ENCODE data around the gene MACIR.

Gene MACIR

DNA sequence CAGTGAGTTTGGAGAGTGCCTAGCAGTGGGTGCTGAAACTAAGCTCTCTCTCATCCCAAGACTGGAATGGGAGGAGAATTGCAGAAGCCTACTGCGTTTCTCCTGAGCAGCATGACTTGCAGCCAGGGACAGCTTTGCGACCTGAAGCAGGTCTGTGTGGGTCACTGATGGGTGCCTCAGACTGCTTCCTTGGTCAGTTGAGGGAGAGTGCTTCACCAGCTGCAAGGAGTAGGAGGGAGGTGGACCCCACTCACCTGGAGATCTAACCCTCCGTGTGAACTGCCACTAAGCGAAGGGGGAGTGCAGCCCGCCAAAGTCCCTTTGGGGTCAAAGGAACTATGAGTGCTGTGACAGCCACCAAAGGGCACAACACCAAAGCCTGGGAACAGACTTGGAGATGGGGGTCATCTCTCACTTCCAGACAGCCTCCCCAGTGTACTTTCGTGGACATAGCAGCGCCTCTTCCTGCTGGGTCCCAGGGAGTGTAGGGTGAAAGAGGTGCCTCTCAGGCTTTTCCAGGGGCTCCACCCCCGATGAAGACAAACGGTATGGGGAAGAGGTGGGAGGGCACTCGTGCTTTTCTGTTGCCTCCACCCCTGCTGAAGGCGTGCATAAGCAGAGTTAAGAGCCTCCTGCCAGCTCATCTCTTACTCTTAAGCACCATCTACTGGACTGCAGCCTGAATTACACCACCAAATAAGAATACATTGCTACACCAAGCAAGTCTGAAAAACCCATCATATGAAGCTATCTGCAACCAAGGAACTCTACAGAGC lies 34.3 kb upstream of the MACIR start:
- no peaks in the 10 kb centered on the region for H3K9me3 ChIP-seq (ENCODE audit: control insufficient read depth, insufficient read depth, low read length)
- peak overlapping the region; percentile 32 for H3K4me3 ChIP-seq (ENCODE audit: low read depth, low read length)
- H3K4me1 ChIP-seq (ENCODE audit: control insufficient read depth, insufficient read depth, low read length): peaks cover 6% of the 10 kb centered on the region; the same call in 1 of the 2 replicates
- H3K27ac ChIP-seq (ENCODE audit: low read depth, low read length): no peak overlapping the region
- H3K36me3 ChIP-seq (ENCODE audit: control insufficient read depth, insufficient read depth, low read length): no peaks in the 10 kb centered on the region
- H3K9ac ChIP-seq (ENCODE audit: low read depth, low read length): no peak overlapping the region
- no peaks in the 10 kb centered on the region for H3K27me3 ChIP-seq (ENCODE audit: control insufficient read depth, insufficient read depth, low read length)

DNA sequence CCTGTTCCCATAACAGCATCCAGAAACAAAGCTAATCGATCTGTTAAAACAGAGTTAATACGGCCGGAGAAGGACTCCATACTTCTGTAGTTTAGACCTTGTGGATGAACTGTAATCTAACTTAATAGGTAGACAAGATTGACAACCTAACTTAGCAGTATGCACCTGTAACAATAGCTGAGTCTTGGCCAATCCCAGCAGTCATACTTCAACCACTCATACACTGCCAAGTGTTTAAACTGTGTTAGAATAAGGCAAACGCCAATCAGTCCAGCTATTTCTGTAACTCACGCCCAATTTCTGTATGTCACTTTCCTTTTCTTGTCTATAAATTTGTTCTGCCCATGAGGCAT lies 33.7 kb upstream of the MACIR start:
- no peaks in the 10 kb centered on the region for H3K27me3 ChIP-seq (ENCODE audit: control insufficient read depth, insufficient read depth, low read length)
- no peak overlapping the region for H3K4me3 ChIP-seq (ENCODE audit: low read depth, low read length)
- H3K9me3 ChIP-seq (ENCODE audit: control insufficient read depth, insufficient read depth, low read length): no peaks in the 10 kb centered on the region
- H3K36me3 ChIP-seq (ENCODE audit: control insufficient read depth, insufficient read depth, low read length): no peaks in the 10 kb centered on the region
- peaks cover 6% of the 10 kb centered on the region; the same call in 1 of the 2 replicates for H3K4me1 ChIP-seq (ENCODE audit: control insufficient read depth, insufficient read depth, low read length)
- no peak overlapping the region for H3K9ac ChIP-seq (ENCODE audit: low read depth, low read length)
- no peak overlapping the region for H3K27ac ChIP-seq (ENCODE audit: low read depth, low read length)

DNA sequence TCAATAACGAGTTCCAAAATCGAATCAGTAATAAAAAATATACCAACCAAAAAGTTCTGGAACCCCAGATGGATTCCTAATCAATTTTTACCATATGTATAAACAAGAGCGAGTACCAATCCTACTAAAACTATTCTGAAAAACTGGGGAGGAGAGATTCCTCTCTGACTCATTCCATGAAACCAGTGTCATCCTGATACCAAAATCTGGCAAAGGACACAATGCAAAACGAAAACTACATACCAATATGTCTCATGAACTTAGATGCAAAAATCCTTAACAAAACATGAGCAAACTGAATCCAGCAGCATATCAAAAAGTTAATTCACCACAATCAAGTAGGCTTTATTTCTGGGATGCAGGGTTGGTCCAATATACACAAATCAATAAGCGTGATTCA lies 30.5 kb upstream of the MACIR start:
- peaks cover 6% of the 10 kb centered on the region; the same call in 1 of the 2 replicates for H3K4me1 ChIP-seq (ENCODE audit: control insufficient read depth, insufficient read depth, low read length)
- H3K27ac ChIP-seq (ENCODE audit: low read depth, low read length): no peak overlapping the region
- H3K9ac ChIP-seq (ENCODE audit: low read depth, low read length): no peak overlapping the region
- H3K36me3 ChIP-seq (ENCODE audit: control insufficient read depth, insufficient read depth, low read length): no peaks in the 10 kb centered on the region
- no peaks in the 10 kb centered on the region for H3K27me3 ChIP-seq (ENCODE audit: control insufficient read depth, insufficient read depth, low read length)
- no peak overlapping the region for H3K4me3 ChIP-seq (ENCODE audit: low read depth, low read length)
- no peaks in the 10 kb centered on the region for H3K9me3 ChIP-seq (ENCODE audit: control insufficient read depth, insufficient read depth, low read length)

DNA sequence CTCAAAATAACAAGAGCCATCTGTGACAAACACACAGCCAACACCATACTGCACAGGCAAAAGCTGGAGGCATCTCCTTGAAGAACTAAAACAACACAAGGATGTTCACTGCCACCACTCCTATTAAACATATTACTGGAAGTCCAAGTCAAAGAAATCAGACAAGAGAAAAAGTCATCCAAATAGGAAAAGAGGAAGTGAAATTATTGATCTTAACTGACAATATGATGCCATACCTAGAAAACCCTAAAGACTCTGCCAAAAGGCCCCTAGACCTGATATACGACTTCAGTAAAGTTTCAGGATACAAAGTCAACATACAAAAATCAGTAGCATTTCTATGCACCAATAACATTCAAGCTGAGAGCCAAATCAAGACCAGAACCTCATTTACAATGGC lies 30.0 kb upstream of the MACIR start:
- Histone ChIP-seq H3K9me3 (ENCODE audit: control insufficient read depth, insufficient read depth, low read length) (no peaks in the 10 kb centered on the region), H3K9ac (ENCODE audit: low read depth, low read length) (no peak overlapping the region), H3K27me3 (ENCODE audit: control insufficient read depth, insufficient read depth, low read length) (no peaks in the 10 kb centered on the region), H3K27ac (ENCODE audit: low read depth, low read length) (no peak overlapping the region), H3K4me1 (ENCODE audit: control insufficient read depth, insufficient read depth, low read length) (peaks cover 6% of the 10 kb centered on the region; the same call in 1 of the 2 replicates), H3K4me3 (ENCODE audit: low read depth, low read length) (no peak overlapping the region), H3K36me3 (ENCODE audit: control insufficient read depth, insufficient read depth, low read length) (no peaks in the 10 kb centered on the region)

DNA sequence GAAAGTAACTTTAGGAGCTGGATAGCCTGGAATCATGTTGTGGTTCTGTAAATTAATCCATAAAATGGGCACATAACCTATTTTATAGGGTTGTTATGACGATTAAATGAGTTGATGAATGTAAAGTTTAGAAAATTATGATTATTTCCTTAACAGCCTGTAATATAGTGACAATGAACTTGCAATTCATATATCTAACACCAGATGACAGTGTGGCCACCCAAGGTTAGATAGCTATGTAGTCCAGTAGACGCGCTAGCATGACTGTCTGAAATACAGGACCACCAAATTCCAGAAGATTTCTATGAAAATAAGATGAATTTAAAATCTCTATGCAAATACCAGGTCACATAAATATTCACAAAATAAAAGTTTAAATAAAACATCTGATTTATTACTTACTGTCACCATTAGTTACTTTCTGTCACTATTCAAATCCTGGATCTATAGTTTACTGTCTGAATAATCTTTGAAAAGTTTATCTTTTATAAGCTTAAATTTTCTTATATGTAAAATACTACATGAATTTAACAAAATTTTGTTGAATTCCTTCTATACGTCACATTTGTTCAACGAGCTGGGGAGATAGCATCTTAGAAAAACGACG lies 26.1 kb upstream of the MACIR start:
- no peak overlapping the region for H3K27ac ChIP-seq (ENCODE audit: low read depth, low read length)
- H3K4me1 ChIP-seq (ENCODE audit: control insufficient read depth, insufficient read depth, low read length): no peaks in the 10 kb centered on the region
- no peaks in the 10 kb centered on the region for H3K36me3 ChIP-seq (ENCODE audit: control insufficient read depth, insufficient read depth, low read length)
- no peaks in the 10 kb centered on the region for H3K27me3 ChIP-seq (ENCODE audit: control insufficient read depth, insufficient read depth, low read length)
- H3K9ac ChIP-seq (ENCODE audit: low read depth, low read length): no peak overlapping the region
- no peak overlapping the region for H3K4me3 ChIP-seq (ENCODE audit: low read depth, low read length)
- H3K9me3 ChIP-seq (ENCODE audit: control insufficient read depth, insufficient read depth, low read length): no peaks in the 10 kb centered on the region

DNA sequence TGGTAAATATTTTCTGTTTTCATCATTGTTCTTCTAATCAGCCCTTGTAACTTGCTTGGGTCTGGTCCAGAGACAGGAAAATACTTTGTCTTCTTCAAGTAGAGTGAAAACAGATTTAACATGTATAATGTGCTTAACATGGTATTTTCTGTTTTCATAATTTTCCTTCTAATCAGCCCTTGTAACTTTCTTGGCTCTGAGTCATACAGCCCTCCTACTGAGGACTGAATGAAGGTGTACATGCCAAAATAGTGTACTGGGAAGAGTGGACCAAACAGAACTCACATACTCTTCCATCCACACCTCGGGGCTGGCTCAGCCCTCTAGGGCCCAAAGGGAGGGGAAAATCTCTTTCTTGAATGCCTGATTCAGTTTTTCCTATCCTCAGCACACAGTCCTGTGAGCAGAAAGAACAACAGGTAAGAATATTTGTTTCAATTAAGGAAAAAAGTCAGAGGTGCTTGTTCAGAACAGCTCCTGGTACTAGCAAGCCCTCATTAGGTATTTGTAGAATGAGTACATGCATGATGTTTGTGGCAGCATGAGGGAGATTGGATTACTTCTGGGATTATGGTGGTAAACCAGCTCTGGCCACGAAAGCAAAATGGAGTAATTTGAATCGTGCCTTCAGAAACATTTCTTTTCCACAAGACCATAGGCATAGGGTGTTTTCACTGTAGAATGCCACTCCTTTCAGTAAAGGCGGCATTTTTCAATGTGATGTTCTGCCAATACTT lies 24.2 kb upstream of the MACIR start:
- no peaks in the 10 kb centered on the region for H3K4me1 ChIP-seq (ENCODE audit: control insufficient read depth, insufficient read depth, low read length)
- H3K27ac ChIP-seq (ENCODE audit: low read depth, low read length): no peak overlapping the region
- H3K4me3 ChIP-seq (ENCODE audit: low read depth, low read length): no peak overlapping the region
- H3K9ac ChIP-seq (ENCODE audit: low read depth, low read length): no peak overlapping the region
- H3K27me3 ChIP-seq (ENCODE audit: control insufficient read depth, insufficient read depth, low read length): no peaks in the 10 kb centered on the region
- no peaks in the 10 kb centered on the region for H3K9me3 ChIP-seq (ENCODE audit: control insufficient read depth, insufficient read depth, low read length)
- no peaks in the 10 kb centered on the region for H3K36me3 ChIP-seq (ENCODE audit: control insufficient read depth, insufficient read depth, low read length)

DNA sequence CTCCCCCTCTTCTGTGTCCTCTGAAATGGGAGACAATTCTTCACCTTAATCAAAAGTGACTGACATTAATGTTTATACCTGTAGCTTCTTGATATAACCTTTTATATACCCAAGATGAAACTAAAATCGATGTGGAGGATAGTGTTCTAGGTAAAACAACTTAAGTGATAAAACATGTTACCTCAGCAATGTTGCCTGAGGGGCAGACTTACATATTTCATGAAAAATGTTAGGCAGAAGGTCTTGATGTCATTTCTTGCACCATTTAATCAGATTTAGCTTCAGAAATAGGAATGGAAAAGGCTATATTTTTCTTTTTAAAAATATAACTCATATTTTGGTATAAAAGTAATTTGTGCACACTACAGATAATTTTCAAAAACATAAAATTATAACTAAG lies 22.7 kb upstream of the MACIR start:
- Histone ChIP-seq H3K27me3 (ENCODE audit: control insufficient read depth, insufficient read depth, low read length) (no peaks in the 10 kb centered on the region), H3K27ac (ENCODE audit: low read depth, low read length) (no peak overlapping the region), H3K36me3 (ENCODE audit: control insufficient read depth, insufficient read depth, low read length) (no peaks in the 10 kb centered on the region), H3K4me1 (ENCODE audit: control insufficient read depth, insufficient read depth, low read length) (no peaks in the 10 kb centered on the region), H3K4me3 (ENCODE audit: low read depth, low read length) (no peak overlapping the region), H3K9ac (ENCODE audit: low read depth, low read length) (no peak overlapping the region), H3K9me3 (ENCODE audit: control insufficient read depth, insufficient read depth, low read length) (no peaks in the 10 kb centered on the region)

DNA sequence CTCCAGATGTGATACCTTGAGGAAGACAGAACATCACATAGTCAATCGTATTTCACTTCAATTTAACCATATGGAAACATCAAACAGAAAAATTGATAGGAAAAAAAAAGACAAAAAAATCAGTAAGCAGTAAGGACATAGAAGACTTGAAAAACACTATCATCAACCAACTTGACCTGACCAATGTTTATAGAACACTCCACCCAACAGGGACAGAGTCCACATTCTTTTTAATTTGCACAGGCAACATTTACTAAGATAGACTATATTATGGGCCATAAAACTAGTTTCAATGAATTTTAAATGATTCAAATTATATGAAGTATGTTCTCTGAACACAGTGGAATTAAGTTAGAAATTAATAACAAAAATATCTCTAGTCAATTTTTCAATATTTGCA lies 20.8 kb upstream of the MACIR start:
- H3K36me3 ChIP-seq (ENCODE audit: control insufficient read depth, insufficient read depth, low read length): no peaks in the 10 kb centered on the region
- H3K27me3 ChIP-seq (ENCODE audit: control insufficient read depth, insufficient read depth, low read length): no peaks in the 10 kb centered on the region
- H3K27ac ChIP-seq (ENCODE audit: low read depth, low read length): no peak overlapping the region
- H3K4me3 ChIP-seq (ENCODE audit: low read depth, low read length): no peak overlapping the region
- H3K9me3 ChIP-seq (ENCODE audit: control insufficient read depth, insufficient read depth, low read length): no peaks in the 10 kb centered on the region
- no peak overlapping the region for H3K9ac ChIP-seq (ENCODE audit: low read depth, low read length)
- no peaks in the 10 kb centered on the region for H3K4me1 ChIP-seq (ENCODE audit: control insufficient read depth, insufficient read depth, low read length)

DNA sequence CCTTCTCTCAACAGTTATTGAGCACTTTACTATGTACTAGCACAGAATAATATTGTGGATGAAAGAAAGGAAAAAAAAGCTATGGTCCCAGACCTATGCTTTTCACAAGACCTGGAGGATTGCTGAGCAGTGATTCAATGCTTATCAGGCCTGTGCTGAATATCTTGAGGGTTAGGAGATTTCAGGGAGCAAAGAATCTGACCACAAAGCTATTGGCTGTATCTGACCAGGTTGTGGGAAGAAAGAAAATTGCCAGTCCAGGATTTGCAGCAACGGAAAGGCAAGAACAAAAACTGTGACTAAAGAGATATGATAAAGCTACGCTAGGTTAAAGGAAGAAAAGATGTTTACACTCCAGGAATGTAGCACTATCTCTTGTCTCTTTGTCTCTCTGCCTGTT lies 14.9 kb upstream of the MACIR start:
- H3K27me3 ChIP-seq (ENCODE audit: control insufficient read depth, insufficient read depth, low read length): no peaks in the 10 kb centered on the region
- no peak overlapping the region for H3K9ac ChIP-seq (ENCODE audit: low read depth, low read length)
- no peak overlapping the region for H3K4me3 ChIP-seq (ENCODE audit: low read depth, low read length)
- no peak overlapping the region for H3K27ac ChIP-seq (ENCODE audit: low read depth, low read length)
- H3K9me3 ChIP-seq (ENCODE audit: control insufficient read depth, insufficient read depth, low read length): no peaks in the 10 kb centered on the region
- H3K4me1 ChIP-seq (ENCODE audit: control insufficient read depth, insufficient read depth, low read length): no peaks in the 10 kb centered on the region
- H3K36me3 ChIP-seq (ENCODE audit: control insufficient read depth, insufficient read depth, low read length): no peaks in the 10 kb centered on the region

DNA sequence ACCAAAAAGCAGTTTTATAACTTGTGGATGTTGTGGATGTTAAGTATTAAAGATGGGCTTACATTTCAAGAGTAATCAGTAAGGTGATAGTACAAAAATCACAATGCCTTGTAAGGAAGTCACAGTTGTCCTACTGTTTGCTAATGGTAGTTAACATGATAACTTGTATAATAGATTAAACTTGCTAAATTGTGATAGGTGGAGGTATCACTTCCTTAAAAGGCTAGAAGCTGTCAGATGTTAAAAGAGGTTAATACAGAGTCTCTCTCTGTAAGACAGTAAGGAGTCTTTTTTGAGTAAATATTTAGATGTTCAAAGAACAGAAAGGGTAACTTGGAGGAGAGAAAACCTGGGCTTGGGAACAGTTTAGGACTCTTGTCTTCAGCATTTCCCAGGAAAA lies 14.2 kb upstream of the MACIR start:
- Histone ChIP-seq H3K27me3 (ENCODE audit: control insufficient read depth, insufficient read depth, low read length) (no peaks in the 10 kb centered on the region), H3K4me3 (ENCODE audit: low read depth, low read length) (no peak overlapping the region), H3K9ac (ENCODE audit: low read depth, low read length) (no peak overlapping the region), H3K9me3 (ENCODE audit: control insufficient read depth, insufficient read depth, low read length) (no peaks in the 10 kb centered on the region), H3K4me1 (ENCODE audit: control insufficient read depth, insufficient read depth, low read length) (no peaks in the 10 kb centered on the region), H3K36me3 (ENCODE audit: control insufficient read depth, insufficient read depth, low read length) (no peaks in the 10 kb centered on the region), H3K27ac (ENCODE audit: low read depth, low read length) (peak overlapping the region; percentile 27)

DNA sequence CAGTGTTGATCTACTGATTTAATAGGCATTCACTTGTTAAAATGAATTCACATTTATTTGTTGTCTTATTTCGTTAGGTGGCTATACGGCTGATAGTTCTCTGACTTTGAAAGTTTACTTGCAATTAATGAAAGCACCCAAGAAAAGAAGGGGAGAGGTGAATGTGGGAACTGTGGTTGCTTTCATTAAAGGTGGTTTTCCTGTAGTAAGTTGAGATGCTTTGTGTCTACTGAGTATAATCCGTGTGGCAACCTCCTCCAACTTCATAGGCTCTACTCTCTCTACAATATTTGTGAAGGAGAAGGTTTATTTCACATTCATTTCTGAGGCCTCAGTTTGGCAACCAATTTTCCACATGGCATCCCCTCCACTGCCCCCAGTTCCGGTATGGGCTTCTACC lies 12.8 kb upstream of the MACIR start:
- no peaks in the 10 kb centered on the region for H3K36me3 ChIP-seq (ENCODE audit: control insufficient read depth, insufficient read depth, low read length)
- H3K27ac ChIP-seq (ENCODE audit: low read depth, low read length): no peak overlapping the region
- no peaks in the 10 kb centered on the region for H3K27me3 ChIP-seq (ENCODE audit: control insufficient read depth, insufficient read depth, low read length)
- H3K9me3 ChIP-seq (ENCODE audit: control insufficient read depth, insufficient read depth, low read length): no peaks in the 10 kb centered on the region
- no peaks in the 10 kb centered on the region for H3K4me1 ChIP-seq (ENCODE audit: control insufficient read depth, insufficient read depth, low read length)
- no peak overlapping the region for H3K4me3 ChIP-seq (ENCODE audit: low read depth, low read length)
- H3K9ac ChIP-seq (ENCODE audit: low read depth, low read length): no peak overlapping the region
